Panc1 (cell line): Measurements from ENCODE around the gene GULP1. TPM values are rescaled to one million over a fixed set of nuclear protein-coding genes. Genes with fewer than 3 reads are reported as not detected.
"Not testable (repeated sequence)": the region's sequence is repeated elsewhere in the genome, so short reads cannot be mapped to it uniquely, and the experiment has no call there.

Source experiments
- ATAC-seq: fragments of 200-7000 bp; cut with Tn5 transposase; 2 replicates; pipeline ENCODE4 v1.9.1; 2020; ENCODE audit warnings: mild to moderate bottlenecking, moderate library complexity
- BruUV-seq: library from RNA; stranded (reverse); fragments of 400-500 nt; replicated peaks from 2 replicates; lab custom pipeline; 2021; lab: Mats Ljungman, UMichigan
- CTCF ChIA-PET: fragments of 300-600 bp; sonication (Branson Sonifier 250); formaldehyde crosslinking; loops from one replicate; lab custom pipeline; 2022; ENCODE audit warnings: antibody characterized with exemption; lab: Charles Lee
- POLR2A ChIA-PET: fragments of 300-600 bp; sonication (Branson Sonifier 250); formaldehyde crosslinking; loops from one replicate; lab custom pipeline; 2022; ENCODE audit warnings: antibody characterized with exemption; lab: Charles Lee
- DNase-seq: peaks from one replicate; pipeline ENCODE4 v3.0.0-alpha.2; 2010; ENCODE audit warnings: low read depth, low spot score
- H3K27ac ChIP-seq: 2 replicates; pipeline ENCODE4 v1.5.1; 2011; ENCODE audit warnings: mild to moderate bottlenecking, low read length, inconsistent platforms
- H3K27me3 ChIP-seq: fragments of 200-500 bp; sonication (Bioruptor generic); 2 replicates; pipeline ENCODE4 v1.6.0; 2014; ENCODE audit warnings: low read length, inconsistent platforms; ENCODE audit not compliant: control insufficient read depth, insufficient read depth
- H3K36me3 ChIP-seq: fragments of 200-500 bp; sonication (Bioruptor generic); 2 replicates; pipeline ENCODE4 v1.5.1; 2014; ENCODE audit warnings: inconsistent platforms, mild to moderate bottlenecking, low read length, moderate library complexity; ENCODE audit not compliant: control insufficient read depth, insufficient read depth
- H3K4me1 ChIP-seq: 2 replicates; pipeline ENCODE4 v1.5.1; 2011; ENCODE audit warnings: inconsistent platforms, mild to moderate bottlenecking, low read length, moderate library complexity; ENCODE audit not compliant: control insufficient read depth, insufficient read depth
- H3K4me3 ChIP-seq, 2 experiments: 2 replicates each; pipeline ENCODE4 v1.5.1; 2011 to 2012; ENCODE audit warnings: low read depth in 2 of 2, low read length in 2 of 2, mild to moderate bottlenecking in 2 of 2, inconsistent platforms in 1 of 2, moderate library complexity in 1 of 2
- H3K9me3 ChIP-seq: fragments of 200-500 bp; sonication (Bioruptor generic); 2 replicates; pipeline ENCODE4 v1.5.1; 2014; ENCODE audit warnings: low read depth, mild to moderate bottlenecking, inconsistent platforms, low read length, moderate library complexity; ENCODE audit not compliant: control insufficient read depth, insufficient read depth
- CTCF ChIP-seq: fragments of 450-650 bp; IDR thresholded peaks from 2 replicates; pipeline ENCODE4 v1.5.1; 2017; ENCODE audit warnings: mild to moderate bottlenecking
- POLR2AphosphoS5 ChIP-seq: IDR thresholded peaks from 2 replicates; pipeline ENCODE4 v1.6.1; 2012; ENCODE audit warnings: mild to moderate bottlenecking, low read depth, low read length, moderate library complexity
- REST ChIP-seq, 2 experiments: IDR thresholded peaks; 2 replicates each; pipeline ENCODE4 v1.6.1; 2011 to 2012; ENCODE audit warnings: low read depth in 2 of 2, control low read depth in 1 of 2, low read length in 1 of 2, mild to moderate bottlenecking in 1 of 2, moderate library complexity in 1 of 2; ENCODE audit not compliant: insufficient read depth in 1 of 2
- SIN3A ChIP-seq: IDR thresholded peaks from 2 replicates; pipeline ENCODE4 v1.6.1; 2012; ENCODE audit warnings: low read depth, mild to moderate bottlenecking, low read length, moderate library complexity, borderline replicate concordance; ENCODE audit not compliant: insufficient read depth
- TCF7L2 ChIP-seq: IDR thresholded peaks from 2 replicates; pipeline ENCODE4 v1.6.1; 2011; ENCODE audit warnings: mild to moderate bottlenecking, low read depth, low read length, inconsistent platforms
- in situ Hi-C: cut with HindIII; loops from 2 replicates; pipeline ENCODE4 v1.10.0; 2016; ENCODE audit warnings: low sequenced_read_pairs, low pct_unique_long_range_greater_than_20kb
- intact Hi-C: fragments of 100-400 bp; cut with micrococcal nuclease; formaldehyde crosslinking; loops from one replicate; pipeline ENCODE4 v1.10.0; 2022; ENCODE audit not compliant: unreplicated experiment
- total RNA-seq: library from RNA; stranded (reverse); gene quantifications from one replicate; pipeline ENCODE4 v1.2.1, GENCODE V29; 2021; ENCODE audit not compliant: unreplicated experiment

Gene GULP1
- total RNA-seq, 1 experiment from 2014 or later, result 51.5 TPM

GRCh38 chr2:188280811-188281222, 10.9 kb upstream of the GULP1 start:
- BruUV-seq, result no TSS peak
- H3K4me3 ChIP-seq, result no peak overlapping the region
- CTCF ChIA-PET, result no interaction called here
- H3K27ac ChIP-seq, result no peak overlapping the region
- ATAC-seq (no peak), DNase-seq (no peak)
- POLR2A ChIA-PET, result no interaction called here
- H3K27me3 ChIP-seq, result no peaks in the 10 kb centered on the region
- no peaks in the 10 kb centered on the region for H3K36me3 ChIP-seq
- H3K9me3 ChIP-seq, result no peaks in the 10 kb centered on the region; the same call in 1 of the 2 replicates
- H3K4me1 ChIP-seq, result no peaks in the 10 kb centered on the region
- TF ChIP-seq TCF7L2, result no peak
- no peak for TF ChIP-seq SIN3A
- no peak for TF ChIP-seq POLR2AphosphoS5
- TF ChIP-seq REST (IDR thresholded peaks at IDR 0.05; ENCODE audit: insufficient read depth in 1 of 2, low read depth in 2 of 2, low read length in 1 of 2), result no peak
- TF ChIP-seq CTCF, result no peak
- in situ Hi-C loops, result no loop called here
- intact Hi-C loops, result no loop called here

GRCh38 chr2:188282907-188283306, 8.8 kb upstream of the GULP1 start:
- Histone ChIP-seq H3K27me3 (no peaks in the 10 kb centered on the region), H3K36me3 (no peaks in the 10 kb centered on the region), H3K9me3 (no peaks in the 10 kb centered on the region; the same call in 1 of the 2 replicates), H3K27ac (no peak overlapping the region), H3K4me1 (no peaks in the 10 kb centered on the region), H3K4me3 (no peak overlapping the region)
- DNase-seq (no peak), ATAC-seq (no peak)
- no peak for TF ChIP-seq CTCF
- no peak for TF ChIP-seq TCF7L2
- no peak for TF ChIP-seq REST (IDR thresholded peaks at IDR 0.05; ENCODE audit: insufficient read depth in 1 of 2, low read depth in 2 of 2, low read length in 1 of 2)
- no peak for TF ChIP-seq POLR2AphosphoS5
- TF ChIP-seq SIN3A, result no peak
- BruUV-seq, result no TSS peak
- intact Hi-C loops, result no loop called here
- in situ Hi-C loops, result no loop called here
- ChIA-PET CTCF (no interaction called here), POLR2A (no interaction called here)

GRCh38 chr2:188284251-188284650, 7.4 kb upstream of the GULP1 start:
- DNase-seq, H3K4me3 ChIP-seq, H3K27me3 ChIP-seq, H3K9me3 ChIP-seq, CTCF ChIA-PET, H3K27ac ChIP-seq, in situ Hi-C loops, BruUV-seq, ATAC-seq, POLR2A ChIA-PET, intact Hi-C loops, H3K36me3 ChIP-seq, H3K4me1 ChIP-seq: not testable (repeated sequence)
